NCI-H146 treated with DMSO at 0.1 percent for 48 hours (cell line): Measurements from ENCODE around the gene PCDH8.
A peak's percentile ranks its signal among the peaks of the same experiment; 100 is the strongest.

Experiments
- DNase-seq: peaks from one replicate; lab custom pipeline; 2025; ENCODE audit not compliant: unreplicated experiment; lab: John Stamatoyannopoulos, UW

The PCDH8 gene, protein sequence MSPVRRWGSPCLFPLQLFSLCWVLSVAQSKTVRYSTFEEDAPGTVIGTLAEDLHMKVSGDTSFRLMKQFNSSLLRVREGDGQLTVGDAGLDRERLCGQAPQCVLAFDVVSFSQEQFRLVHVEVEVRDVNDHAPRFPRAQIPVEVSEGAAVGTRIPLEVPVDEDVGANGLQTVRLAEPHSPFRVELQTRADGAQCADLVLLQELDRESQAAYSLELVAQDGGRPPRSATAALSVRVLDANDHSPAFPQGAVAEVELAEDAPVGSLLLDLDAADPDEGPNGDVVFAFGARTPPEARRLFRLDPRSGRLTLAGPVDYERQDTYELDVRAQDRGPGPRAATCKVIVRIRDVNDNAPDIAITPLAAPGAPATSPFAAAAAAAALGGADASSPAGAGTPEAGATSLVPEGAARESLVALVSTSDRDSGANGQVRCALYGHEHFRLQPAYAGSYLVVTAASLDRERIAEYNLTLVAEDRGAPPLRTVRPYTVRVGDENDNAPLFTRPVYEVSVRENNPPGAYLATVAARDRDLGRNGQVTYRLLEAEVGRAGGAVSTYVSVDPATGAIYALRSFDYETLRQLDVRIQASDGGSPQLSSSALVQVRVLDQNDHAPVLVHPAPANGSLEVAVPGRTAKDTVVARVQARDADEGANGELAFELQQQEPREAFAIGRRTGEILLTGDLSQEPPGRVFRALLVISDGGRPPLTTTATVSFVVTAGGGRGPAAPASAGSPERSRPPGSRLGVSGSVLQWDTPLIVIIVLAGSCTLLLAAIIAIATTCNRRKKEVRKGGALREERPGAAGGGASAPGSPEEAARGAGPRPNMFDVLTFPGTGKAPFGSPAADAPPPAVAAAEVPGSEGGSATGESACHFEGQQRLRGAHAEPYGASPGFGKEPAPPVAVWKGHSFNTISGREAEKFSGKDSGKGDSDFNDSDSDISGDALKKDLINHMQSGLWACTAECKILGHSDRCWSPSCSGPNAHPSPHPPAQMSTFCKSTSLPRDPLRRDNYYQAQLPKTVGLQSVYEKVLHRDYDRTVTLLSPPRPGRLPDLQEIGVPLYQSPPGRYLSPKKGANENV

DNA sequence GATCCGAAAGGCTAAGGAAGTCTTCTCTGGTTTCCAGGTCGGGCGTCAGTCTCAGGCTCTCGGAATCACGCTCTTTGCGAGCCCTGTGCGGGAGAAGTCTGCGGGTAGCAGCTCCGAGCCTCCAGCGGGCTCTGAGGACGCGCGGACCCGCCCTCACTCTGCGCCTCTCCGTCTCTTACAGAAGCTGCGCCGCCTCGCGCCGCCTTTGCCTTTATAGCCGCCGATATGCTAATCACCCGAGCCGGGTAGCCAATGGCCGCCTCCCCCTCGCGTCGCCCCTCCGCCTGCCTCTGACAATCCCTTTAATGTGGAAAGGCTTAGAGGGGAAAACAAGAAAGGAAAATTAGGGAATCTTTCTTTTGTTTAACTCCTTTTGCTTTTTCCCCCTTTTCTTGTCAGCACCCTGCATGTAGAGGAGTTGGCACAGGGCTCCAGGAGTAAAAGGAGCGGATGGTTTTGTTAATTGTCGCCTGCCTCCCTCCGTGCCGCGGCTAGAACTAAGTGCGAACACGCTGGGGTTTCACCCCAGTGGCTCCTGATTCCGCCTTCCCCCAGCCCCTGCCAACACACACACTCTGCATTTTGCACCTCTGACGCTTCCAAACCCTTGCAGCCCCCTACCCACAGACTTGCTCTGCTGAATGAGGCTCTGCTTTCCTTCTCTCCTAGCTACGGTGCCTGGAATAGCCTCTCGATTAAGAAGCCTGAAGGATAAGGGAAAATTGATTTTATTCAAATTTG is at the start of gene PCDH8:
TSS of gene PCDH8 (minus strand) at position 186 of the 741 bp plus-strand sequence. CDS start 204 bp downstream, outside the sequence.
- DNase-seq, result no peak

DNA sequence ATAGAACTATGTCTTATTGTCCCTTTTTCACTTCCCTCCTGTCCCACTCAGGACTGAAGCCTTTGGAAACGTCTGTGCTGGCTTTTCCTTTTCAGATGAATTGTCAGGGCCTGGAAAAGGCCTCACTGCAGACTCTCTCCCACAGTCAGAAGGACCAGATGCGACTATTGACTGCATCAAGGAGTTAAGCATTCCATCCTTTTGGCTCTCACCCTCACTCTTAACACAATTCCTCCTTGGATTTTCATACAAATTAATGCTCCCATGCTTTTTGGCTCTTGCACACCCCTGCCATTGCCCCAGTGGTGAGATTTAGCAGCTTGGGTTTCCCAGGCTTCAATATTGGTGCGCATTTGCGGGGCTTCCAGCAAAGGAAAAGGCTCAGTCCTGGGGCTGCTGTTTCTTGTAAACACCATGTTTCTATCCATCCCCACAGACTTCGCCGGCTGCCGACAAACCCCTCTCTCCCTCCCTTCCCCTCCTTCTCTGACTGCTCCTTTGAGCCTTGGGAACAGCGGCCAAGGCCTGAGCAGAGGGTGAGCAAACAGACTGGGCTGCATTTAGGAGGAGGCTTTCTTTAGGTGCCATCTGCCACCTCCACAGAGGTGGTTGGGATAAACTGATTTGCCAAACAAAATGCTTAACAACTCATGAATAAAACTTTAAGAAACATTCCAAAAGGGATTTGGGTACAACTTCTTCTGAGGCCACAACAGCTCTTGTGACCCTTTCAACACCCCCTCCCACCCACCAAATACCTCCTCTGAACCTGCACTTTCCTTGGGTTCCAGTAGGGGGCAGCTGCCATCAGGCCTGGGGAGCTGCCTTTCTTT is 48.6 kb upstream of the PCDH8 start:
- DNase-seq, result peak; percentile 19

DNA sequence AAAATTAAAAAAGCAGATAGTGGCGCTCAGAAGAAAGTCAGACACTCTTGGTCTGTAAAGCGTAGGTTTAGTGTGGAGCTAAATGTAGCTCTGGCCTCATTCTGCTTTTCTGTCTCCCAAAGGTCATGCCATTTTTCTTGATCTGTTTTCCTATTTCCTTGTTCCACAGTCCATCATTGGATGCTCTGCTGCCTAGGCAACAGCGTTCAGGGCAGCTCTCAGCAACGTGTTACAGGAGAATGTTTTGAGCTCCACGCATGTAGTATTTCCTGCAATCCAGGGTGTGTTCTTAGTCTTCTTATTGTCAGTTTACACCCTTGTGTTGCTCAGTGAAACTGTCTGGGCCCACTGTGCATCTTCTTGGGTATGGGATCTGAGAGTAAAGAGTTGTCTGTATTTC is 46.0 kb upstream of the PCDH8 start:
- DNase-seq, result no peak

DNA sequence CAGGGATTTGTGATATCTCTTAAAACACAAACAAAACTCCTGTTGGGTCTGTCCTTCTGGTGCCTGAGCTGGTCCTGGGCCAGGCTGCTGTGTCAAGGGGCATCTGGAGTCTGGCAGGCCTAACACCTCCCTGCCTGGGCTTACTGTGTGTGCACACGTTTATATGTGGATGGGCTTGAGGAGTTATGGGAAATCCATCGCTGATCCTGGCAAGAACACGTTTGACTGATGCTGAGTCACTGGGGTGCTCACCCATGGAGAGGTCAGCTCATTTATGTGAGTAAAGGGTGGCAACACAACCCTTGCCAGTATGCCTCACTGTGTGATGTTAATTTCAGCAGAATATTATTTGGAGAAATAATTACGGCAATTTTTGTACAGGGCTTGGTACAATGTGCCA is 44.5 kb upstream of the PCDH8 start:
- no peak for DNase-seq

DNA sequence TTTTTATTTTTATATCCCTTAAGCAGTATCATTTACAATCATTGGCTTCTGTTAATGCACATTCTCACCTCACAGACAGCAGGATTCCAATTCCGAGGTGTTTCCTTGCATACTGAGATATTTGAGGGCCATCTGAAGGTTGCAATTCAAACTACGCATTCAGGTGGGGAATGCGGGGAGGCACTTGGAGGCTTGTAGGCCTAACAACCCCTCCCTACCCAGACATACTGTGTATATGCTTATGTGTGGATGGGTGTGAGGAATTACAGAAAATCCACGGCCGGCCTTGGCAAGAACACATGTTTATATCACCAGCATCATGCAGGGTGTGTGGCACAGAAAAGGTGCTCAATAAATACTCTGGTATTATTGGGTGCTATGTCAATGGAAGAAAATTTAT is 43.3 kb upstream of the PCDH8 start:
- DNase-seq, result no peak

DNA sequence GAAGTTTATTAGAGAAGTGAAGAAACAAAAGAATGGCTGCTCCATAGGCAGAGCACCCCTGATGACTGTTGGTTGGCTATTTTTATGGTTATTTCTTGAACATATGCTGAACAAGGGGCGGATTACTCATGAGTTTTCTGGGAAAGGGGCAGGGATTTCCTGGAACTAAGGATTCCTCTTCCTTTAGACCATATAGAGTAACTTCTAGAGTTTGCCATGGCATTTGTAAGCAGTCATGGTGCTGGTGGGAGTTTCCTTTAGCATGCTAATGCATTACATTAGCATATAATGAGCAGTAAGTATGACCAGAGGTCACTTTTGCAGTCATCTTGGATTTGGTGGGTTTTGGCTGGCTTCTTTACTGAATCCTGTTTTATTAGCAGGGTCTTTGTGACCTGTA is 38.7 kb upstream of the PCDH8 start:
- no peak for DNase-seq

DNA sequence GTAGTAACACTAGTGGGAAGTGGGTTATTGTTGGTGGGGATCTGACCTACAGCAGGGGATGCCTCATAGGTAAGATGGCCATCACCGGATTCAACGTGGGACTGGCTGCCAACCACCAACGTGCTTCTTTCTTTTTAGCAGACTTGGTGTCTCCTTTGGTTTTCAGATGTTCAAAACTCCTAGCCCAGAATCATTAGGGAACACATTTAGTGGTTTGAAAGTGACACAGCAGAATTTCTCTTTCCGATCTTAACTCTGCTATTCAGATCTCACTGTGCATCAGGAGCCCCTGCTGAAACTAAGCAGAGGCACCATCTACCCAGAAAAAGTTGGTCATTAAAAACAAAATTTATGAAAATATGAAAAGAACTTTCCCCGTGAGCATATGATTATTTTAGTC is 36.7 kb upstream of the PCDH8 start:
- no peak for DNase-seq

DNA sequence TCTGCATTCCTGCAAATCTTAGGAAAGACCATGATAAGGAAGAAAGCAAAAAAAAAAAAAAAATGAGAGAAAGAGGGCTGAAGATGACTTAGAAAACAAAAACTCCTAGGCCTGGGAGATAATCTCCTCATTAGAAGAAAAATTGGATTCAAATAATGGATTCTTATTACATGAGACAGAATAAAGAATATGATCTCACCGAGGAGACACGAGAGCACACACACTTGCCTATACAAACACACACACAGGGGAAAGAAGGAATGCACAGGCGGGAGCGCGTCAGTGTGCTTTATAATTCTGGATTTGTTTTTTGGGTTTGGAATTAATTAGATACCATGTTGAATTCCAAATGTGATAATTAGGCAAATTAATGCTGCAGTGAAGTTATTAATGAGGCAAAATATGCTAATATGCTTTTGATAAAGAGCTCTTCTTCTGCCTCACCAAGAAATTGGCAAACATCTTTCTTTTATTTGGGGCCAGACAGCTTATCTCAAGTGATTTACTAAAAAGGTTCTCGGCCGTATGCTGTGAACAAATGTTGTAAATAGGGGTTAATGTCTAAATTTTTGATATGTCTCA is 36.1 kb upstream of the PCDH8 start:
- DNase-seq, result no peak

DNA sequence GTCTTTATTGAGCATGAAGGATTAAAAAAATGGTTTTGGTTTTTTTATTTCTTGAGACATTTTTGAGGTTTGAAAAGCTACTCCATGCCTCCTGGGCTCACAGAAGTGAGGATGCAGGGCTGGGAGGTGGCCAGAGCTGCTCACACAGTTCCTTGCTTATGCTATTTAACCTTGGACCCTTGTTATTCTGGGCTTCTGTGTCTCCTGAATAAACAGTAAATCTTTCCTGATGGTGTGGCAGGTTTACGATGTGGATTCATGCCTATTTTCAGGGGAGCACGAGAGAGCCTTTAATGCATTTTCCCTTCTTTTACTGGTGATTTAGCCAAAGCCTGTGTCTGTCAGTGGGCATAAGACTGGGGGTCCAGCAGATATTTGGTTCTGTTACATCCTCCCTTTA is 34.3 kb upstream of the PCDH8 start:
- no peak for DNase-seq

DNA sequence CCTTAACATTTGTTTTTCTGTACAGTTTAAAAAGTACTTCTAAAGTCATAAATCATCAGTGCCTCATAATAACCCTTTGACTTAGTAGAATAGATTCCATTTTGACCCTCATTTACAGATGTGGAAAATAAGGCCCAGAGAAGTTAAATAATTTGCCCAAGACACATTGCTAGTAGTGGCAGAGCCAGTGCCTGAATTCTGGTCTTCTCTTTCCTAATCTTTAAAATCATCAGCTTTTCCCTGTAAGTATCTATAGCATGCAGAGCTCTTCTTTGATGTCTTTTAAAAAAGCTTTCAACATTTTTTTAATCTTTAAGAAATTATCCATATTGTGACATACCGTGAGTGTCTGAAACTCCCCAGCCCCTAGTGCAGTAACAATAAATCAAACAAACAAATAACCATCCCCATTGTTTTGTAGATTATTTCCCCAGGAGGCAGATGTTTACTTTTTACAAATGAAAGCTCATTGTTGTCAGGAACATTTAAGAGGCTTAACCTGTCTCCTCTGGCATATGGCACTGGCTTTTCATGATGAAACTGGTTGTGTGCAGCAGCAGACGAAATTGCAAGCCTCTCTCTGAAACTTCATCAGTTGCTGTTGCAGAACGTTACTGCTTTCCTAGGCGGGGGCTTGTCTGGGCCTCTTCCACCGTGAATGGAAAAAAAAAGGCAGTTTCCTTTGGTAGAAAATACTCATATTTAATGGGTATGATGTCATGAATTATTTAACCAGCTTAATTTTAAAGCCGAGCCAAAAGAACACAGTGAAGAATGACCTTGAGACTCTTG is 31.7 kb upstream of the PCDH8 start:
- DNase-seq, result peak; percentile 18

DNA sequence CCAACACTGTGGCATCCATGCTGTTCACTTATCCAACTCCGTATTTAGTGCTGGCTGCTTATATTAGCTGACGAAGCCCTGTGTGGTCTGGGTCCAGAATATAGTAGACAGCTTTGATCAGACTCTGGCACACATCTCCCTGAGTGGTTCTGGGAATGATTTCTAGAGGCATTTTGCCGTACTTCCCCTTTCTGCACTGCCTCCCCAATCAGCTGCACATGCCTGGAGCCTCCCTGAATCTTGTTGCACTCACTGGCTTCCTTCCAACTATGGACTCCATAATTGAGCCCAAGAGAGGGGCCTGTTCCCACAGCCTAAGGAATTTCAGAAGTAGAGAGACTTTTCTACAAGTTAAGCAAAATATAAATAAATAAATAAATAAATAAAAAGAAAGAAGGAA is 30.4 kb upstream of the PCDH8 start:
- DNase-seq, result no peak

DNA sequence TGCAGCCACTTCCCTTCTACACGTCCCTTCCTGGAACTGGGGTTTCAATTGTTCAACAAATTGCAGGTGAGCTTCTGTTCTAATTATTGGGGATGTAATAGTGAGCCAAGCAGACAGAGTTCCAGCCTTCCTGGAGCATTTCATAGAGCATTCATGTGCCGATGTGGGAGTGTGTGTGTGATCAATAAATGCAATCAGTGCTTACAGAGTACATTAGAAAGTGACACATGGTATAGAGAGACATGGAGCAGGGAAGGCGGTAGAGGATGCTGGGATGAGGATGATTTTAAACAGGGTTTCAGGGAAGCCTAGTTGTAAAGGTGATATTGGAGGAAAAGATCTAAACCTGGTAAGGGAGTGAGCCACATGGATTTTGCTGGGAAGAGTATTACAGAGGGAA is 21.7 kb upstream of the PCDH8 start:
- no peak for DNase-seq

DNA sequence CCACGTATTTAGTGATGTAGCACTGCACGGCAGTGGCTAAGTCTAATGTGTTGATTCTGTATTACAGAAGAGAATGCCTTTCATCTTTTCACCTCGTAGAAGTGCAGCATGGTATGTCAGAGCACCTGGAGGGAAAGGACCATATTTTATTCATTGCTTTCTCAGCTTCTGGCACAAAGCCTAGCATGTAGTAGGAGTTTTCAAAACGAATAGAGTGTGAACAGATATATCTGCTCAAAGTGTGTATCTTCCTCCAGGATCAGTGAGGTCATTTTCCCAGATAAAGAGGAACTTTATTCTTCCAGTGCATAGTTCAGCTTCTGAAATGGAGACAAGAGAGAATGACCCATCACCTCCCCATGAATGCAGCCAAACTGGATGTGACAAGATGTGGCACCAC is 21.2 kb upstream of the PCDH8 start:
- DNase-seq, result no peak

DNA sequence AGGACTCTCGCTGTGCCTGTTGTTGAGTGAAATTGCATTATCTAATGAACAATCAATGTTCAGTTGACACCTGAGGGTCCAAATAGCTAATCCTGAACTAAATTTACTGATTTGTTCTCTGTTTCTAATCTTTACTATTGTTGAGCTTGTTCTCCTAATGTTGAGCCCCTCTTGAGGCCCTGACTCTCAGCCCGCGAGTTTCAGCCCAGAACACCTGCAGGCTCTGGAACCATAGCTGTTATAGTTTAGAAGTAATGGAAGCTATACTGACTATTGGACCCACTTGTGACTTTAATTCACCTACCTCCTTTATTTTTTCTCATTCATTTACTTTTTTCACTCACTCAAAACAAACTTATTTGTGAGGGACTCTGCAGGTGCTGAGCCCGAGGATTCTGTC is 20.6 kb upstream of the PCDH8 start:
- no peak for DNase-seq

DNA sequence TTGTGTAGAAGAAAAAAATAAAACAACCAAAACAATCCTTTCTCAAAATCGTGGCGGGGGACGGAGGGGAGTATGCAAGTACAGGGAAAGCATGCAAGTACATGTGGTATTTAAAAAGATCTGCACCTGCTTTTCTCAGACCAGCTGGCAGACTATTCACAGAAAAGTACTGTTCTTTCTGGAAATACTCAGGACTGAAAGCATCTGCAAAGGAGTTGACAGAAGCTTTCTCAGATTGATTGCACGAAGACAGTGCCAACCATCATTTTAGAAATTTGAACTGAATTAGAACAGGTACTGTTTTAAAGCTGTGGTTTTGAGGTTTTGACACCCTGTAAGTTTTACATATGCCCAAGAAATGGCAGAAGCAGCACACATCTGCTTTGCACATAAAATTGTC is 19.8 kb upstream of the PCDH8 start:
- DNase-seq, result no peak

DNA sequence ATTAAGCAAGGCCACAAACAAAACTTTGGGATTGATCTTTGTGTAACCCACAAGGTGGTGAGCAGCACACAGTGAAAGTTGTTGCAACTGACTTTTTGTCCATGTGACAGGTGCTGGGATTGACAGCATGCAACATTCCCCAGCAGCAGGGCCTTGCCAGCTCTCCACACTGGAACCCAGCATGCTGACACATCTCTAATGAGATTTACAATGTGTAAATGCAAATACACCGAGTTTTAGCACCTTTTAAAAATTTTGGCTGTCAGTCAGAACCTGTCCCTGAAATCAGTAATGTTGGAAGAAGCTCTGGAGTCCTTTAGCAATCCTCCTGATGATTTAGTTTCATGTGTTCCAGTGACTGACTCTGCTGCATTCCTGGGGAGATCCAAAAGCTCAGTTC is 16.5 kb upstream of the PCDH8 start:
- no peak for DNase-seq

DNA sequence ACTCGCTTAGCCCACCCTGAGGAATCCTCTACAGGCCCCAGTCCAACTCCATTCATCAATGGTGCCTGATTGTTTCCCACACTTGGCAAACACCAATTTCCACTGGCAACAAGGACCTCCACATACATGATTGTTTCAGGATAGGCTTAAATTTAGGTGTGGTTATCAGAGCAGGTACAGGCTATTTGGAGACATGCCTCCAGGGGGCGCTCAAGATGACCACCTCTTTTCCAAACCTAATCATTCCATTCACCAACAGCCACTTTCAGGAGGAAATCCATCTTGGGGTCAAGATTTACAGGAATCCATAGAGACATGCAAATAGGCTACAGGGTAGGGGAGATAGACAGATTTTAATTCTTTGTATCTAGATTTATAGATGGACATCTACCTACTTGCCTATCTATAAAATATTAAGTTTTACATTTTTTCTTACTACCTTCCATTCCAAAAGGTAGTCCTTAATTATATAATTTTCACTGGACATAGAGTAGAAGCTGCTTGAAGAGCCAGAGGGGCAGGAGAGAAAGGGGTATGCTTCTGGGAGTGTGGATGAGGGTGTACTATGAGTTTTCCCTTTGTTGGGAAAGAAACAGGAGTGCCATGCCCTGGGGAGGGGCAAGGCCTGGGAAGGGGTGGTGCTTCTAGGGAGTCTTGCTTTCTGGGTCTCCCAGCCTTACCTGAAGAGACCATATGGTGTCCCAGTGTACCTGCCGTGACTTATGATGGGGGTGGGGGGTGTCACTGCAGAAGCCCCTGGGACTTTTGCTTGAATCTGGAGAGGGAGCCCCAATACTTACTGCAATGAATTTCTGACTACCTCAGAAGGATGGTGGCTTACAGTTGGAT is 14.1 kb upstream of the PCDH8 start:
- DNase-seq, result peak; percentile 45

DNA sequence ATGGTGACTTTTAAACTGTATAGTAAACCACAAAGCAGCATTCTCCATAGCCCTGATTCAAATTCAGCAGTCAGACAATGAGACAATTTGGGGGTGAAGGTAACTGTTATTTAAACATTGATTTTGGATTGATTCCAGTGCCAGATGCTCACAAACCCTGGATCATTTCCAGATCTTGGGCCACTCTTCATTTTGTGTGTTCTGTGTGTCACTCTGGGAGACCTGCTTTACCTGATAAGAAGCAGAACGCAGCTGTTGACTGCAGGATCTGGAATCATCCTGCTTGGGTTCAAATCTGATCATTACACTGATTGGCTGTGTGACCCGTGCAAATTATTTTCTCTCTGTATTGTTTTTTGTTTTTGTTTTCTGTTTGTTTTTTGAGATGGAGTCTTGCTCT is 4.0 kb upstream of the PCDH8 start:
- DNase-seq, result peak; percentile 75
